GM23338 (cell line): ENCODE results near the gene SUGCT. TPM values are rescaled to one million over a fixed set of nuclear protein-coding genes. Genes with fewer than 3 reads are reported as not detected.

Source experiments
- ATAC-seq: fragments of 200-7000 bp; cut with Tn5 transposase; 3 replicates; pipeline ENCODE4 v1.9.1; 2020
- DNase-seq: peaks from one replicate; pipeline ENCODE4 v3.0.0-alpha.2; 2015; ENCODE audit warnings: low spot score
- H2AFZ ChIP-seq: fragments of 200-600 bp; sonication (generic); 2 replicates; pipeline ENCODE4 v1.8.0; 2016; ENCODE audit warnings: antibody characterized with exemption, mild to moderate bottlenecking, moderate library complexity
- H3F3A ChIP-seq: fragments of 200-600 bp; sonication (generic); replicated peaks from 2 replicates; pipeline ENCODE4 v1.8.0; 2017; ENCODE audit warnings: antibody characterized with exemption, mixed run types, low read depth
- H3K27ac ChIP-seq: fragments of 200-600 bp; sonication (generic); 2 replicates; pipeline ENCODE4 v1.6.1; 2016; ENCODE audit warnings: low read depth
- H3K27me3 ChIP-seq: fragments of 200-600 bp; sonication (generic); 2 replicates; pipeline ENCODE4 v1.8.0; 2016; ENCODE audit warnings: mild to moderate bottlenecking, mixed run types, moderate library complexity; ENCODE audit not compliant: insufficient read depth
- H3K36me3 ChIP-seq: fragments of 200-600 bp; sonication (generic); 2 replicates; pipeline ENCODE4 v1.8.0; 2016; ENCODE audit warnings: mild to moderate bottlenecking; ENCODE audit not compliant: insufficient read depth
- H3K4me1 ChIP-seq: fragments of 200-600 bp; sonication (generic); 2 replicates; pipeline ENCODE4 v1.8.0; 2016; ENCODE audit warnings: mild to moderate bottlenecking, moderate library complexity; ENCODE audit not compliant: insufficient read depth
- H3K4me2 ChIP-seq: fragments of 200-600 bp; sonication (generic); 2 replicates; pipeline ENCODE4 v1.7.1; 2017; ENCODE audit warnings: mixed run types
- H3K4me3 ChIP-seq: fragments of 200-600 bp; sonication (generic); 2 replicates; pipeline ENCODE4 v1.6.1; 2016; ENCODE audit warnings: mixed run types
- H3K79me2 ChIP-seq: fragments of 200-600 bp; sonication (generic); replicated peaks from 2 replicates; pipeline ENCODE4 v1.8.0; 2017; ENCODE audit warnings: mild to moderate bottlenecking; ENCODE audit not compliant: insufficient read depth
- H3K9me2 ChIP-seq: fragments of 200-600 bp; sonication (generic); 2 replicates; pipeline ENCODE4 v1.8.0; 2017; ENCODE audit not compliant: insufficient read depth
- H4K20me1 ChIP-seq: fragments of 200-600 bp; sonication (generic); replicated peaks from 2 replicates; pipeline ENCODE4 v1.8.0; 2017; ENCODE audit warnings: mild to moderate bottlenecking; ENCODE audit not compliant: insufficient read depth
- H3K27ac Mint-ChIP-seq: 2 replicates; pipeline ENCODE4 v1.8.0; 2020; ENCODE audit warnings: inconsistent platforms, mild to moderate bottlenecking, moderate library complexity, mixed read lengths
- H3K27me3 Mint-ChIP-seq: 3 replicates; pipeline ENCODE4 v1.8.0; 2022; ENCODE audit warnings: low read depth, mild to moderate bottlenecking, moderate library complexity, mixed read lengths, inconsistent platforms; ENCODE audit not compliant: insufficient read depth, poor library complexity
- H3K36me3 Mint-ChIP-seq: 3 replicates; pipeline ENCODE4 v1.8.0; 2021; ENCODE audit warnings: low read depth, mild to moderate bottlenecking, inconsistent platforms, moderate library complexity, mixed read lengths
- H3K4me1 Mint-ChIP-seq: 3 replicates; pipeline ENCODE4 v1.8.0; 2020; ENCODE audit warnings: mild to moderate bottlenecking, inconsistent platforms, mixed read lengths
- H3K4me3 Mint-ChIP-seq: 3 replicates; pipeline ENCODE4 v1.8.0; 2021; ENCODE audit warnings: moderate library complexity, mild to moderate bottlenecking, inconsistent platforms, mixed read lengths
- H3K9me3 Mint-ChIP-seq: 3 replicates; pipeline ENCODE4 v1.8.0; 2020; ENCODE audit warnings: moderate library complexity, mild to moderate bottlenecking, inconsistent platforms, mixed read lengths
- EZH2 ChIP-seq: fragments of 200-600 bp; sonication (generic); IDR thresholded peaks from one replicate; pipeline ENCODE4 v1.8.0; 2017; ENCODE audit warnings: antibody characterized with exemption, mild to moderate bottlenecking, low read depth; ENCODE audit not compliant: unreplicated experiment
- ZNF114 ChIP-seq: fragments of 250-450 bp; sonication (Bioruptor Pico); IDR thresholded peaks from 2 replicates; pipeline ENCODE4 v1.5.0; 2020; ENCODE audit warnings: mild to moderate bottlenecking, moderate library complexity
- polyA plus RNA-seq: library from polyadenylated mRNA; unstranded; fragments of >200 nt; fragmentation: Nextera tagmentation; extraction: Ambion mirVana; gene quantifications from 2 replicates; pipeline ENCODE4 v1.2.1, GENCODE V29; 2016
- total RNA-seq: library from RNA; depleted of rRNA; stranded (reverse); fragments of >200 nt; shearing (Covaris generic); gene quantifications from 2 replicates; pipeline ENCODE4 v1.2.3, GENCODE V29; 2014
- TF ChIP-seq, protein P1 (sequence below): fragments of 250-450 bp; sonication (Bioruptor Pico); IDR thresholded peaks from 2 replicates; pipeline ENCODE4 v1.5.0; 2020; ENCODE audit warnings: mild to moderate bottlenecking, moderate library complexity
- TF ChIP-seq, protein P2 (sequence below): IDR thresholded peaks from one replicate; pipeline ENCODE4 v1.6.1; 2018; ENCODE audit warnings: antibody characterized with exemption; ENCODE audit not compliant: unreplicated experiment

The SUGCT gene
- total and polyA plus RNA-seq, 2 experiments from 2014 or later = 4.2 to 5.6 TPM

DNA sequence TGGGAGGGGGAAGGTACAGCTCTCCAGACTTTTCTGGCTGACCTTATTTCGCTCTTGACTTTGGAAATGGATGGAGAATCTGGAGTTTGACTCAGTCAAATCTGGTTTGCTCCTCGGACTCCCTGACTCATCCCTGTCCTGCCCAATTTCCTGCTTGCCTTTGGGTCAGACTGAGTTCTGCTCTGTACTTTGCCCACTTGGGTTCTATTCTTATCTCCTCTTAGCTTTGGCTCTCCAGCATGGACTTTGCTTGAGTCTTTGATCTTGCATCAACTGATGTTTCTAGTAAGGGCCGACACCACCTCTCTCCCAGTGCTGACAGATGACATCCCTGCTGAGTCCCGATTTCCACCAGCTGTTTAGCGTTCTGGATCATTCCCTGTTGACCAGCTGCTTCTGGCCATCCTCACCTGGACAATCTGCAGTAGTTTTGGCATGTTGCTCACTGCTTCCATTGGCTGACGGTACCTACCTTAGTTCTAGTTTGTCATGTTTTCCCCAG is 335.3 kb downstream of the SUGCT start:
- ATAC-seq = no peak
- Histone ChIP-seq H3K79me2 (no peaks in the 10 kb centered on the region), H2AFZ (no peak overlapping the region)

DNA sequence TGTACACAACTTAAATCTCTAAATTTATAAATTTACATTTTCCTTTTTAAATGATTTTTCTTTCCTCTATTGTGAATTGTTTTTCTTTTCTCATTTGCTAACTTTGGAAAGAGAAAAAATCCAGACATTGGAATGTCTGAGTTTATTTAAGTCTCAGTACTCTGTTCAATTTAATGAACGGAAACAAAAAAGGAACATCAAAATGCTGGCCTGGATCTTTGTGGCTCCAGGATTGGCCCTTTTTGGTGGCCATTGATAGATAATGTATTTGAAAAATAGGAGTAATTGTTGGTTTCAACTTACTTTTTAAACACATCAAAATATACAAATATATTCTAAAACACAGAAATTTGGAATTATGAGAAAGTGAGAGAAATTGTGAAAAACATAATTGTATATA is 336.0 kb downstream of the SUGCT start:
- no peak overlapping the region for H3K4me2 ChIP-seq
- no peaks in the 10 kb centered on the region for H4K20me1 ChIP-seq
- H3K9me3 Mint-ChIP-seq = no peaks in the 10 kb centered on the region
- no peak overlapping the region for H3K4me3 ChIP-seq
- ATAC-seq (no peak), DNase-seq (no peak)
- H3K79me2 ChIP-seq = no peaks in the 10 kb centered on the region
- no peaks in the 10 kb centered on the region for H3K36me3 ChIP-seq
- no peak overlapping the region for H3K27ac ChIP-seq
- no peaks in the 10 kb centered on the region for H3F3A ChIP-seq
- no peaks in the 10 kb centered on the region for H3K4me1 ChIP-seq
- no peak overlapping the region for H2AFZ ChIP-seq
- H3K36me3 Mint-ChIP-seq = no peaks in the 10 kb centered on the region
- no peaks in the 10 kb centered on the region for H3K9me2 ChIP-seq
- H3K27me3 Mint-ChIP-seq = no peaks in the 10 kb centered on the region
- H3K27me3 ChIP-seq = no peaks in the 10 kb centered on the region
- no peak overlapping the region for H3K4me3 Mint-ChIP-seq
- H3K4me1 Mint-ChIP-seq = no peaks in the 10 kb centered on the region
- TF ChIP-seq, protein P1, sequence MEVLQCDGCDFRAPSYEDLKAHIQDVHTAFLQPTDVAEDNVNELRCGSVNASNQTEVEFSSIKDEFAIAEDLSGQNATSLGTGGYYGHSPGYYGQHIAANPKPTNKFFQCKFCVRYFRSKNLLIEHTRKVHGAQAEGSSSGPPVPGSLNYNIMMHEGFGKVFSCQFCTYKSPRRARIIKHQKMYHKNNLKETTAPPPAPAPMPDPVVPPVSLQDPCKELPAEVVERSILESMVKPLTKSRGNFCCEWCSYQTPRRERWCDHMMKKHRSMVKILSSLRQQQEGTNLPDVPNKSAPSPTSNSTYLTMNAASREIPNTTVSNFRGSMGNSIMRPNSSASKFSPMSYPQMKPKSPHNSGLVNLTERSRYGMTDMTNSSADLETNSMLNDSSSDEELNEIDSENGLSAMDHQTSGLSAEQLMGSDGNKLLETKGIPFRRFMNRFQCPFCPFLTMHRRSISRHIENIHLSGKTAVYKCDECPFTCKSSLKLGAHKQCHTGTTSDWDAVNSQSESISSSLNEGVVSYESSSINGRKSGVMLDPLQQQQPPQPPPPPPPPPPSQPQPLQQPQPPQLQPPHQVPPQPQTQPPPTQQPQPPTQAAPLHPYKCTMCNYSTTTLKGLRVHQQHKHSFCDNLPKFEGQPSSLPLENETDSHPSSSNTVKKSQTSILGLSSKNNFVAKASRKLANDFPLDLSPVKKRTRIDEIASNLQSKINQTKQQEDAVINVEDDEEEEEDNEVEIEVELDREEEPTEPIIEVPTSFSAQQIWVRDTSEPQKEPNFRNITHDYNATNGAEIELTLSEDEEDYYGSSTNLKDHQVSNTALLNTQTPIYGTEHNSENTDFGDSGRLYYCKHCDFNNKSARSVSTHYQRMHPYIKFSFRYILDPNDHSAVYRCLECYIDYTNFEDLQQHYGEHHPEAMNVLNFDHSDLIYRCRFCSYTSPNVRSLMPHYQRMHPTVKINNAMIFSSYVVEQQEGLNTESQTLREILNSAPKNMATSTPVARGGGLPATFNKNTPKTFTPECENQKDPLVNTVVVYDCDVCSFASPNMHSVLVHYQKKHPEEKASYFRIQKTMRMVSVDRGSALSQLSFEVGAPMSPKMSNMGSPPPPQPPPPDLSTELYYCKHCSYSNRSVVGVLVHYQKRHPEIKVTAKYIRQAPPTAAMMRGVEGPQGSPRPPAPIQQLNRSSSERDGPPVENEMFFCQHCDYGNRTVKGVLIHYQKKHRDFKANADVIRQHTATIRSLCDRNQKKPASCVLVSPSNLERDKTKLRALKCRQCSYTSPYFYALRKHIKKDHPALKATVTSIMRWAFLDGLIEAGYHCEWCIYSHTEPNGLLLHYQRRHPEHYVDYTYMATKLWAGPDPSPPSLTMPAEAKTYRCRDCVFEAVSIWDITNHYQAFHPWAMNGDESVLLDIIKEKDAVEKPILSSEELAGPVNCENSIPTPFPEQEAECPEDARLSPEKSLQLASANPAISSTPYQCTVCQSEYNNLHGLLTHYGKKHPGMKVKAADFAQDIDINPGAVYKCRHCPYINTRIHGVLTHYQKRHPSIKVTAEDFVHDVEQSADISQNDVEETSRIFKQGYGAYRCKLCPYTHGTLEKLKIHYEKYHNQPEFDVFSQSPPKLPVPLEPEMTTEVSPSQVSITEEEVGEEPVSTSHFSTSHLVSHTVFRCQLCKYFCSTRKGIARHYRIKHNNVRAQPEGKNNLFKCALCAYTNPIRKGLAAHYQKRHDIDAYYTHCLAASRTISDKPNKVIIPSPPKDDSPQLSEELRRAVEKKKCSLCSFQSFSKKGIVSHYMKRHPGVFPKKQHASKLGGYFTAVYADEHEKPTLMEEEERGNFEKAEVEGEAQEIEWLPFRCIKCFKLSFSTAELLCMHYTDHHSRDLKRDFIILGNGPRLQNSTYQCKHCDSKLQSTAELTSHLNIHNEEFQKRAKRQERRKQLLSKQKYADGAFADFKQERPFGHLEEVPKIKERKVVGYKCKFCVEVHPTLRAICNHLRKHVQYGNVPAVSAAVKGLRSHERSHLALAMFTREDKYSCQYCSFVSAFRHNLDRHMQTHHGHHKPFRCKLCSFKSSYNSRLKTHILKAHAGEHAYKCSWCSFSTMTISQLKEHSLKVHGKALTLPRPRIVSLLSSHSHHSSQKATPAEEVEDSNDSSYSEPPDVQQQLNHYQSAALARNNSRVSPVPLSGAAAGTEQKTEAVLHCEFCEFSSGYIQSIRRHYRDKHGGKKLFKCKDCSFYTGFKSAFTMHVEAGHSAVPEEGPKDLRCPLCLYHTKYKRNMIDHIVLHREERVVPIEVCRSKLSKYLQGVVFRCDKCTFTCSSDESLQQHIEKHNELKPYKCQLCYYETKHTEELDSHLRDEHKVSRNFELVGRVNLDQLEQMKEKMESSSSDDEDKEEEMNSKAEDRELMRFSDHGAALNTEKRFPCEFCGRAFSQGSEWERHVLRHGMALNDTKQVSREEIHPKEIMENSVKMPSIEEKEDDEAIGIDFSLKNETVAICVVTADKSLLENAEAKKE (CRISPR knock-in tag) = no peak
- TF ChIP-seq EZH2 = no peak
- no peak overlapping the region for H3K27ac Mint-ChIP-seq

More for the DNA sequence above, 335.3 kb downstream of the SUGCT start:
- no peaks in the 10 kb centered on the region for H3K36me3 Mint-ChIP-seq
- Histone ChIP-seq H3K27me3 (no peaks in the 10 kb centered on the region), H3K4me2 (no peak overlapping the region), H3K4me3 (no peak overlapping the region), H3K27ac (no peak overlapping the region), H3K9me2 (no peaks in the 10 kb centered on the region), H3K36me3 (no peaks in the 10 kb centered on the region), H3K4me1 (no peaks in the 10 kb centered on the region), H3F3A (no peaks in the 10 kb centered on the region), H4K20me1 (no peaks in the 10 kb centered on the region)
- DNase-seq = no peak
- H3K9me3 Mint-ChIP-seq = no peaks in the 10 kb centered on the region
- no peak overlapping the region for H3K27ac Mint-ChIP-seq
- no peak for TF ChIP-seq ZNF114
- TF ChIP-seq, protein P2, sequence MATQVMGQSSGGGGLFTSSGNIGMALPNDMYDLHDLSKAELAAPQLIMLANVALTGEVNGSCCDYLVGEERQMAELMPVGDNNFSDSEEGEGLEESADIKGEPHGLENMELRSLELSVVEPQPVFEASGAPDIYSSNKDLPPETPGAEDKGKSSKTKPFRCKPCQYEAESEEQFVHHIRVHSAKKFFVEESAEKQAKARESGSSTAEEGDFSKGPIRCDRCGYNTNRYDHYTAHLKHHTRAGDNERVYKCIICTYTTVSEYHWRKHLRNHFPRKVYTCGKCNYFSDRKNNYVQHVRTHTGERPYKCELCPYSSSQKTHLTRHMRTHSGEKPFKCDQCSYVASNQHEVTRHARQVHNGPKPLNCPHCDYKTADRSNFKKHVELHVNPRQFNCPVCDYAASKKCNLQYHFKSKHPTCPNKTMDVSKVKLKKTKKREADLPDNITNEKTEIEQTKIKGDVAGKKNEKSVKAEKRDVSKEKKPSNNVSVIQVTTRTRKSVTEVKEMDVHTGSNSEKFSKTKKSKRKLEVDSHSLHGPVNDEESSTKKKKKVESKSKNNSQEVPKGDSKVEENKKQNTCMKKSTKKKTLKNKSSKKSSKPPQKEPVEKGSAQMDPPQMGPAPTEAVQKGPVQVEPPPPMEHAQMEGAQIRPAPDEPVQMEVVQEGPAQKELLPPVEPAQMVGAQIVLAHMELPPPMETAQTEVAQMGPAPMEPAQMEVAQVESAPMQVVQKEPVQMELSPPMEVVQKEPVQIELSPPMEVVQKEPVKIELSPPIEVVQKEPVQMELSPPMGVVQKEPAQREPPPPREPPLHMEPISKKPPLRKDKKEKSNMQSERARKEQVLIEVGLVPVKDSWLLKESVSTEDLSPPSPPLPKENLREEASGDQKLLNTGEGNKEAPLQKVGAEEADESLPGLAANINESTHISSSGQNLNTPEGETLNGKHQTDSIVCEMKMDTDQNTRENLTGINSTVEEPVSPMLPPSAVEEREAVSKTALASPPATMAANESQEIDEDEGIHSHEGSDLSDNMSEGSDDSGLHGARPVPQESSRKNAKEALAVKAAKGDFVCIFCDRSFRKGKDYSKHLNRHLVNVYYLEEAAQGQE = no peak
- H3K27me3 Mint-ChIP-seq = no peaks in the 10 kb centered on the region
- H3K4me1 Mint-ChIP-seq = no peaks in the 10 kb centered on the region
- no peak overlapping the region for H3K4me3 Mint-ChIP-seq
